NCI-H524 treated with DMSO at 0.1 percent for 48 hours (cell line): ENCODE data around the gene AKR1C2.
"Not testable (repeated sequence)": the region's sequence is repeated elsewhere in the genome, so short reads cannot be mapped to it uniquely, and the experiment has no call there.

ENCODE experiments used
- DNase-seq: peaks from one replicate; lab custom pipeline; 2025; lab: John Stamatoyannopoulos, UW

AKR1C2 gene

DNA sequence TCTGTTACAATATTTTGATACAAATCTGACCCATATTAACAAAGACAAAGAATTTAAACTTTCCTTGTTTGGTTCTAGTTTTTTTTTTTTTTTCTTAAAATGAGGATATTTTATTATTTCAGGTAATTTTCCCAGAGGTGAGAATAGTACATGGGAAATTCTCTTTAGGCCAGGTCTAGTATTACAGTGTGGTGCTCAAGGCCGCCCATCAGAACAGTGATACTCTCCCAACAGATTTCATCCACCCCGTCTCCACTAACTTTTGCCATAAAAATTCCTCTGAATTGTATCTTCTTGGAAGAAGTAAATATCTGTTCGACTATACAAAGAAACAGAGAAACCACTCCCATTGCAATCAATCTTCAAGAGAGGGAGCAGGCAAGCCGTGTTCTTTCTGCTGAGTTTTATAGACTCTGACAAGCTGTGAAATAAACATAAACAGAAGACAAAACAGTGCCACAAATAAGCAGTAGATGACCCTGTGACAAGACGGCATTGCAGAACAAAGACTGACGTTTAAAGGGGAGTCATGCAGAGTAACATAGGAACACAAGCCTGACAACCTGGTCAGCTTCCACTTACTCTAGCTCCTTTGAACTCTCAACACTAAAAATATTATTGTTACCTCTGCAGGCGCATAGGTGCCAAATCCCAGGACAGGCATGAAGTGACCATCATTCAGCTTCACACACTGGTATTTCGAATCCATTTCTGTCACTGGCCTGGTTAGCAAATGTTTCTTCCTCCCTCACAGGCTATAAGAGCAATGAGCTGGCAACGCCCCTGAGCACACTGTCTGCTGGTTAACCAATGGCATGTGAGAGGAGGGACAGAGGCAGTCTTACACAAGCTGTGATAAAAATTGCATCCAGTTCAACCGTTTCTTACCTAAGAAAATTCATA, at the start of gene AKR1C2:
Gene AKR1C2, minus strand, starts transcription at position 731 of the 903 bp plus-strand sequence. Its CDS starts 22 bp downstream, at position 709.
- not testable (repeated sequence) for DNase-seq

- not testable (repeated sequence) for DNase-seq
Observed at GRCh38 chr10:5052951-5053500, 49.4 kb upstream of the AKR1C2 start.

DNA sequence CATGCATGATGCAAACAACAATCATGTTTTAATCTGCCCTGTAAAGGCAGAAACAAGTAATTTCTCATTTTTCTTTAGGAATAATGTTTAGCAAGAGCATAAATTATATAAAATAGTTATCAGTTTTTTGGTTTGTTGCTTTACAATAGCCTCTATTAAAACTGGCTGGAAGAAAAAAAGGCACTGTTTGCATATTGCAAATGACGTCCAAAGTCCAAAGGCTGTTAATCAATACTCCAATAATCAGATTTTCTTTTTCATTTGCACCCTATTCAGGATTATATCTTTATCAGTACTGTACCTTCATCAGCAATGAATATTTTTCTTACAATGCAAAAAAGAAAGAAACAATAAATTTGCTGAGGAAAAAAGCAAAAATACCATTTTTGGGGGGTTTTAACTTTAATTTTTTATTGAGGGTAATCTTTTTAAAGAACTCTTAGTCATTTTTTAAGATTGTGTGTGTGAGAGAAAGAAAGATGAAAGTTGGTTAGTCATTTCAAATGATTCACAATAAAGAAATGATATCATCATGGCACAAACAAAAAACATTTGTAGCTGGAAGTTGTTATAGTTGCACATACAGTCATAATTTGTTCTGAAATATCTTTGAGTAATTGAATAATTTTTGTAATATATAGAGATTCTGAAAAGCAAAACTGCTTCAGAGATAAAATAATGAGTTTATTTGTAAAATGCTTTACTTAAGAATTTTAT, 44.4 kb upstream of the AKR1C2 start:
- no peak for DNase-seq

GRCh38 chr10:5047055-5047454, 43.4 kb upstream of the AKR1C2 start:
- DNase-seq: not testable (repeated sequence)

DNA sequence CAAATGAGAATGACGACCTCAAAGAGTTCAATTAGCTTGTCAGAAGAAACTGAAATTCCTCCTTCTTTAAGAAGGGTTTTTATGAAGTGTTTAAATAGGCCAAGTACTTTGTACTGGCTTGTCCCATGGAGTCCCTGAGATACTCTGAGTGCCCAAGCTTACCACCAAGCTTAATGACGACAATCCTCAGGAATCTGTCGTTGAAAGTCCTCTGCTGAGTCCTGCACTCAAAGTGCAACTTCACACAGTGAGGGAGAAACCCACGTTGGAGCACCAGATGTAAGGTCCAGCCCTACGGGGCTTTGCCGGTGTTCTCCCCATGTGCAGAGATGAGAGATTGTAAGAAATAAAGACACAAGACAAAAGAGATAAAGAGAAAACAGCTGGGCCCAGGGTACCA, 42.8 kb upstream of the AKR1C2 start:
- DNase-seq: no peak

GRCh38 chr10:5045095-5045494, 41.4 kb upstream of the AKR1C2 start:
- DNase-seq: no peak

DNA sequence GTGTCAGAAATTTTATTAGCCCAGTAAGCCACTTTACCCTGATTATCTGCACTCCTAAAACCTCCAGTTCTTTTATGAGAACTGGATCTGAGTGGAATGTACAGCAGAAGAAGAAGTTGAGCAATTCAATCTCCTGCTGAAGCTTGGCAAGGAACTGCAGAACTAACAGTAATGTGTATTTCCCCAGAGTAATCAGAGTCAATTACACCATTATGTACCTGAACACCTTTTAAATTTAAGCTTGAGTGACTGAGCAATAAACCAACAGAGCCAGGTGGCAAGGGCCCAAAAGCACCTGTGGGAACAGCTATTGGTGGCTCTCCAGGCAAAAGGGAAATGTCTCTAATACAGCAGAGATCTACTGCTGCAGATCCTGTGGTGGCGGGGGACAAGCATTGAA, 40.1 kb upstream of the AKR1C2 start:
- no peak for DNase-seq

DNA sequence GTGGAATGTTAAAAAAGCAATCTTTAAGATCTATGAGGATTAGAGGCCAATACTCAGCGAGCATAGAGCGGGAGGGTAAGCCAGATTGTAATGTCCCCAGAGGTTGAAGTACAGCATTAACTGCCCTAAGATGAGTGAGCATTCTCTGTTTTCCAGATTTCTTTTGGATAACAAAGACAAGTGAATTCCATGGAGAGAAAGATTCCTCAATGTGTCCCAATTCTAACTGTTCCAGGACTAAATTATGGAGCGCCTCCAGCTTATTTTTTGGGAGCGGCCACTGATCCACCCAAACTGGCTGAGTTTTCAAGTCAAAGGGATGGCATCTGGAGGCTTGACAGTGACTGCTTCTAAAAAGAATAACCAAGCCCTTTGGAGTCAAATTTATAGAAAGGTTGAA, 39.3 kb upstream of the AKR1C2 start:
- no peak for DNase-seq

GRCh38 chr10:5041471-5042023, 37.9 kb upstream of the AKR1C2 start:
- DNase-seq: no peak

DNA sequence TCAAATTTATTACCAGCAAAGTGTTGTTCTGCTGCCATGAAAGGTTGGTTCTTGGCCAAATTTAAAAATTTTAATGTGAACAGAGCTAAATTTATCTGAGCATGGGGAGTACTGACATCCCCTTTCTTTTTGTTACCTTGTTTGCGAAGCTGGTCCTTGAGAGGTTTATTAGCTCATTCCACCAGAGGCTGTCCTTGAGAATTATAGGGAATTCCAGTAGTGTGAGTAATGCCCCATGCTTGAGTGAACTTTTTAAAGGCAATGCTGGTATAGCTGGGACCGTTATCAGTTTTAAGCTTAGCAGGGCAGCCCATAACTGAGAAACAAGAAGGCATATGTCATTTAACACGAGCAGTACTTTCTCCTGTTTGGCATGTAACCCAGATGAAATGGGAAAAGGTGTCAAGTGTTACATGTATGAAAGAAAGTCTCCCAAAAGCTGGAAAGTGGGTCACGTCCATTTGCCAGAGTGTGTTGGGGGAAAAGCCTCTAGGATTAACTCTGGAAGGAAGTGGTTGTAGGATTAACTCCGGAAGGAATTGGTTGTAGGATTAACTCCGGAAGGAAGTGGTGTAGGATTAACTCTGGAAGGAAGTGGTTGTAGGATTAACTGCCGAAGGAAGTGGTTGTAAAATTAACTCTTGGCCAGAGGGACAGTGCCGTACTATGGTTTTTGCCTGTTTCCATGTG, 37.3 kb upstream of the AKR1C2 start:
- no peak for DNase-seq

DNA sequence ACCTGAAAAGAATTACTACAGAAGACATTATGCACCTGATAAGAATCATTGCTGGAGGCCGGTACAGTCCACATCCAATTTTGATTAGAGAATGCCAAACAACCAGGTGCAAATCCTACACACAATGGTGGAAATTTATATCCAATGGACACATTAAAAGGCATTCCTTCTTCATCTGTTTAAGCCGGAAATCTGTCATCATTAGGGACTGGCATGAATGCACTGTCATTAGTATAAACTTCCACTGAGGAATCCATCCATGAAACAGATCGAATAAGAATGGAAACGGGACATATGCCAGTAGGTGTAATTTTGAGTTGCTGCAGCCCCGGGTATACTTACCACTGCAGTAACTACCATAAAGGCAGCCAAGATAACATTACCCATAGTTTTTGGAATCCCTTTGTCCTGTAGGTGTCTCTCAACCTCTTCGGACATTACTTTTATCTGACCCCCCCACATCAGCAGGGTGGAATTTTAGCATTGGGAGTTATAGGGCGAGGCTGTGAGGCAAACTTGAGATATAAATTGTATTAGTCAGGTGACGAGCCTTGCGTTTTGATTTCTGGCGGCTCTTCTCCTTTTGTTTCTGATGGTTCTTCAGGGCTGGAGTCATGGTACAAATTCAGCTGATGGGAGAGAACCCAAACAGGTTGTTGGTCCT, 36.5 kb upstream of the AKR1C2 start:
- no peak for DNase-seq

- DNase-seq: no peak
Observed at GRCh38 chr10:5038733-5039132, 35.1 kb upstream of the AKR1C2 start.

DNA sequence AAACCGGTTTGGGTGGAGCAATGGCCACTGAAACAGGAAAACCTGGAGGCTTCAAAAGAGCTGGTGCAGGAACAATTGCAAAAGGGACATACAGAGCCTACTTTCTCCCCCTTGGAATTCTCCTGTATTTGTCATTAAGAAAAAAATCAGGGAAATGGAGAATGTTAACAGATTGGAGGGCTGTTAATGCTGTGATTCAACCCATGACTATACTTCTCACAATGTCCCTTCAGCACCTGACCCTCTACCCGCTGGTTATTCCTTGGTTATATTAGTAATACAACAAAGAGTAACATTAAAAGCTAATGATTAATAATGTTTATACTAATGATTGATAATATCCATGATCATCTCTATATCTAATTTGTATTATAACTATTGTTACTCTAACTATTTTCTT, 34.4 kb upstream of the AKR1C2 start:
- no peak for DNase-seq

- no peak for DNase-seq
Observed at GRCh38 chr10:5036511-5036910, 32.9 kb upstream of the AKR1C2 start.

DNA sequence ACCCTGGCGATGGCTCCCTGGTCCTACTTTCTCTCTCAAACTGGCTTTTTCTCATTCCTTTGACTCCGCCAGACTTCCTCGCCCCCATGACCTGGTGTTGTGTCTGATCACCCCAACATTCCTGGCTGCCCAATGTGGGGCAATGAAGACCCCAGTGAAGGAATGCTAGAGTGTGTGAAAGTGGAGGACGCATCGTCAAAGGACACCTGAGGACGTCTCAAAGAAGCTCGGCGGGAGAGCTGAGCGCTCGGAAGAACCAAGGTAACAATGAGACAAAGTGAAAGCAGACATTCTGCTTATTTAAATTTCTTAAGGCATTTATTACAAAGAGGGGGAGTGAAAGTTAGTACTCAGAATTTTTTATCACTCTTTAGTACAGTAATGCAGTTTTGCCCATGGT, 31.7 kb upstream of the AKR1C2 start:
- DNase-seq: no peak

DNA sequence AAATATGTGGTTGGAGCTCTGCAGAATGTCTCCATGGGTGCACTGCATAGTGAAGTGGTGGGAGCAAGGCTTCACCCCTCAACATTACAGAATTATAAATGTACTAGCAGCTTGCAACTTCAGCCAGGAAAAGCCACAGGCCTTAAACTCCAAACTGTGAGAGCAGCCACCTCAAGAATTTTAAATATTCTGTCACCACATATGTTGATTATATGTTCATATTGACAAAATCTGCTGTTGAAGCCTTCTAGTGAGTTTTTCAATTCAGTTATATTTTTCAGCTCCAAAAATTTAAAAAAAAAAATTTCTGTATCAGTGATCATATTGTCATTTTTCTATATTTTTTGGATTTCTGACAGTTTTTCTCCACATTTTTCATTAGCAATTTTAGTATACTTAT, 30.9 kb upstream of the AKR1C2 start:
- no peak for DNase-seq

GRCh38 chr10:5033061-5033778, 29.6 kb upstream of the AKR1C2 start:
- no peak for DNase-seq

DNA sequence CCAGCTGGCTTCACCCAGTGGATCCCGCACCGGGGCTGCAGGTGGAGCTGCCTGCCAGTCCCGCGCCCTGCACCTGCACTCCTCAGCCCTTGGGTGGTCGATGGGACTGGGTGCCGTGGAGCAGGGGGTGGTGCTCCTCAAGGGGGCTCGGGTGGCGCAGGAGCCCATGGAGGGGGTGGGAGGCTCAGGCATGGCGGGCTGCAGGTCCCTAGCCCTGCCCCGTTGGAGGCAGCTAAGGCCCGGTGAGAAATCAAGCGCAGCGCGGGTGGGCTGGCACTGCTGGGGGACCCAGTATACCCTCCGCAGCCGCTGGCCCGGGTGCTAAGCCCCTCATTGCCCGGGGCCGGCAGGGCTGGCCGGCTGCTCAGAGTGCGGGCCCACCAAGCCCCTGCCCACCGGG, 28.8 kb upstream of the AKR1C2 start:
- not testable (repeated sequence) for DNase-seq

- not testable (repeated sequence) for DNase-seq
Observed at GRCh38 chr10:5031588-5031987, 27.9 kb upstream of the AKR1C2 start.

DNA sequence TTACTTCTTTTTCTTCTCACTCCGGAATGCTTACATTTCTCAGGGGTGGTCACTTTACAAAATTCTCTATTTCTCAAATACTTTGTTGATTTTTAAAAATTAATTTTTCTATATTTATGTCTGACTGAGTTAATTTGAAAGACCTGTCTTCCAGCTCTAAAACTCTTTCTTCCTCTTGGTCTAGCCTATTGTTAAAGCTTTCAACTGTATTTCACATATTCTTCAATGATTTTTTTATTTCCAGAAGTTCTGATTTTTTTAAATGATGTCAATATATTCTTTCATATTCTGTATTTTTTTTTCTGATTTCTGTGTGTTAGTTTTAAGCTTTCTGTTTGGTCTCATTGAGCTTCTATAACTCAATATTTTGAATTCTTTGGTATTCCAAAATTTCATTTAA, 27.3 kb upstream of the AKR1C2 start:
- DNase-seq: no peak

DNA sequence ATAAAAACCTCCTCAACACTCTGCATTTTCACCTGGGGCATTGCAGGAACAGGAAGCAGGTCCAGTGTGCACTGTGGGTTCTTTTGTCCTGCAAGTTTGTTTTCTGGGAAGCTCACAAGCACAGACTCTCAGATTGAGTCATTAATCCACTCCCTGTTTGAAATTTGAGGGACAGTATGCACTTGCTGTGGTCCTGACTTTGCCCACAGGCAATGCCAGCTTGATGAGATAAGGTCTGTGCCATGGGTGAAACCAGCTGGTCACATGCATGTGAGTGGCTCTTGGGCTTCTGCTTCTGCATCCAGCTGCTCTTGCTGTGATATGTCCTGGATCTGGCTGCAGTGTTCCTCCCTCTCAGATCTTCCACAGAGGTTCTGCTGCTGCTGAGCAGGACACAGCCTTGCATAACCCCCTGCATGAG, 21.8 kb upstream of the AKR1C2 start:
- DNase-seq: not testable (repeated sequence)
